HG03432 (cell line): ENCODE measurements around the gene KRI1.

Experiments
- ATAC-seq: cut with Tn5 transposase; IDR thresholded peaks from one replicate; pipeline ENCODE4 v1.9.1; 2021; ENCODE audit warnings: mild to moderate bottlenecking, moderate library complexity; ENCODE audit not compliant: unreplicated experiment

Gene KRI1

GRCh38 chr19:10520652-10521318 lies 45.0 kb downstream of the KRI1 start:
- ATAC-seq, result no peak

- ATAC-seq, result no peak
Measured at GRCh38 chr19:10519421-10519820, 46.4 kb downstream of the KRI1 start.

GRCh38 chr19:10518444-10519361 lies 47.1 kb downstream of the KRI1 start:
- no peak for ATAC-seq

- ATAC-seq, result no peak
Measured at GRCh38 chr19:10517760-10518443, 47.9 kb downstream of the KRI1 start.

- no peak for ATAC-seq
Measured at GRCh38 chr19:10517361-10517759, 48.5 kb downstream of the KRI1 start, which contains the start of gene S1PR5. Gene S1PR5, minus strand, starts transcription at chr19:10517447. Its CDS starts 2,436 bp downstream, at chr19:10515011.

GRCh38 chr19:10516671-10517286 lies 49.0 kb downstream of the KRI1 start:
- no peak for ATAC-seq

- no peak for ATAC-seq
Measured at GRCh38 chr19:10516064-10516385, 49.8 kb downstream of the KRI1 start.

- no peak for ATAC-seq
Measured at GRCh38 chr19:10514211-10515145, 51.3 kb downstream of the KRI1 start.

- no peak for ATAC-seq
Measured at GRCh38 chr19:10513223-10513622, 52.6 kb downstream of the KRI1 start.

GRCh38 chr19:10510301-10510802 lies 55.5 kb downstream of the KRI1 start:
- ATAC-seq, result no peak

GRCh38 chr19:10508707-10509106 lies 57.1 kb downstream of the KRI1 start:
- ATAC-seq, result no peak

- ATAC-seq, result no peak
Measured at GRCh38 chr19:10508036-10508435, 57.8 kb downstream of the KRI1 start.

GRCh38 chr19:10505583-10506229 lies 60.1 kb downstream of the KRI1 start:
- no peak for ATAC-seq
